ENCODE data around the gene AGK. TPM values are rescaled to one million over a fixed set of nuclear protein-coding genes. Genes with fewer than 3 reads are reported as not detected.

Gene AGK
- total and polyA plus RNA-seq, 2 experiments from 2014 or later = 25.6 to 30.8 TPM

DNA sequence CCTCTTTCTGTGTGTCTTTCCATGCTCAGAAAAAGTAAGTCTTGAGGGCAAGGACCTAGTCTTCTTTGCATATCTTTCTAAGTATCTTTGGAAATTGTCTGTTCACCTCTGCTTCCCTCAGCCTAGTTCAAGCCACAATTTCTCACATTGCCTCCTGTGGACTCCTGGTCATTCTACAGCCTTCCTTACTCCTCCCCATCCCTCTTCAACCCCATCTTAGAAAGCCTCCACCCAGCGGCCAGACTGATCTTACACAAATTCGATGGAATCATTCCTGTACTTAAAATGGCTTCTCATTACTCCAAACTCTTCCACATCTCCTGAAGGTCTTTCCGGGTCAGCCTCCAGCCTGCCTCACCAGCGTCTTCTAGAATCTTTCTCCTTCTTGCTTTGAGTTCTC is 24.1 kb upstream of the AGK start:
- Histone ChIP-seq H3K4me3 (no peak overlapping the region), H3K4me1 (ENCODE audit: low read depth) (no peaks in the 10 kb centered on the region), H3K9me3 (ENCODE audit: low read depth) (no peaks in the 10 kb centered on the region), H3K27ac (no peak overlapping the region), H3K36me3 (no peaks in the 10 kb centered on the region), H3K27me3 (no peaks in the 10 kb centered on the region)
- no peak for DNase-seq (ENCODE audit: low read depth in 1 of 2, low spot score in 1 of 2)
- TF ChIP-seq, protein P1, sequence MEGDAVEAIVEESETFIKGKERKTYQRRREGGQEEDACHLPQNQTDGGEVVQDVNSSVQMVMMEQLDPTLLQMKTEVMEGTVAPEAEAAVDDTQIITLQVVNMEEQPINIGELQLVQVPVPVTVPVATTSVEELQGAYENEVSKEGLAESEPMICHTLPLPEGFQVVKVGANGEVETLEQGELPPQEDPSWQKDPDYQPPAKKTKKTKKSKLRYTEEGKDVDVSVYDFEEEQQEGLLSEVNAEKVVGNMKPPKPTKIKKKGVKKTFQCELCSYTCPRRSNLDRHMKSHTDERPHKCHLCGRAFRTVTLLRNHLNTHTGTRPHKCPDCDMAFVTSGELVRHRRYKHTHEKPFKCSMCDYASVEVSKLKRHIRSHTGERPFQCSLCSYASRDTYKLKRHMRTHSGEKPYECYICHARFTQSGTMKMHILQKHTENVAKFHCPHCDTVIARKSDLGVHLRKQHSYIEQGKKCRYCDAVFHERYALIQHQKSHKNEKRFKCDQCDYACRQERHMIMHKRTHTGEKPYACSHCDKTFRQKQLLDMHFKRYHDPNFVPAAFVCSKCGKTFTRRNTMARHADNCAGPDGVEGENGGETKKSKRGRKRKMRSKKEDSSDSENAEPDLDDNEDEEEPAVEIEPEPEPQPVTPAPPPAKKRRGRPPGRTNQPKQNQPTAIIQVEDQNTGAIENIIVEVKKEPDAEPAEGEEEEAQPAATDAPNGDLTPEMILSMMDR (IDR thresholded peaks at IDR 0.05; ENCODE audit: low read depth, low read length) = no peak

DNA sequence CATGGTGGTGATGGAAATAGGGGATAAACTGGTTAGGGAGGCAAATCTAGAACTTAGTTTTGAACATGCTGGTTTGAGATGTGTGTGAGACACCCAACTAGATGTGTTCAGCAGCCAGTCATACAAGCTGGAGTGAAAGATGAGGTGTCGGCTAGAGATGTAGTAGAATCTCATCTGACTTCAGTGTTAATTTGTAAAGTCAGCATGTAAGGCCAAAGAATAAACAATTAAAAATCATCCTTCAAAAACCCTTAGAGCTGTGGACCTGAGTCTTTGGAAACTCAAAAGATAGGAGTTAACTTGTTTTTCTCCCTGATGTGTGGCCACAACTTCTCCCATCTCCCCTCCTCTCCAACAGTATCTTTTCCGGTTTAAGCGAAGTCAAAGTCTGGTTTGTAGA is 22.8 kb upstream of the AGK start:
- H3K27me3 ChIP-seq = no peaks in the 10 kb centered on the region
- TF ChIP-seq, protein P1 (IDR thresholded peaks at IDR 0.05; ENCODE audit: low read depth, low read length) = no peak
- no peak for DNase-seq (ENCODE audit: low read depth in 1 of 2, low spot score in 1 of 2)
- H3K27ac ChIP-seq = no peak overlapping the region
- H3K36me3 ChIP-seq = no peaks in the 10 kb centered on the region
- no peaks in the 10 kb centered on the region for H3K4me1 ChIP-seq (ENCODE audit: low read depth)
- H3K4me3 ChIP-seq = no peak overlapping the region
- H3K9me3 ChIP-seq (ENCODE audit: low read depth) = no peaks in the 10 kb centered on the region

DNA sequence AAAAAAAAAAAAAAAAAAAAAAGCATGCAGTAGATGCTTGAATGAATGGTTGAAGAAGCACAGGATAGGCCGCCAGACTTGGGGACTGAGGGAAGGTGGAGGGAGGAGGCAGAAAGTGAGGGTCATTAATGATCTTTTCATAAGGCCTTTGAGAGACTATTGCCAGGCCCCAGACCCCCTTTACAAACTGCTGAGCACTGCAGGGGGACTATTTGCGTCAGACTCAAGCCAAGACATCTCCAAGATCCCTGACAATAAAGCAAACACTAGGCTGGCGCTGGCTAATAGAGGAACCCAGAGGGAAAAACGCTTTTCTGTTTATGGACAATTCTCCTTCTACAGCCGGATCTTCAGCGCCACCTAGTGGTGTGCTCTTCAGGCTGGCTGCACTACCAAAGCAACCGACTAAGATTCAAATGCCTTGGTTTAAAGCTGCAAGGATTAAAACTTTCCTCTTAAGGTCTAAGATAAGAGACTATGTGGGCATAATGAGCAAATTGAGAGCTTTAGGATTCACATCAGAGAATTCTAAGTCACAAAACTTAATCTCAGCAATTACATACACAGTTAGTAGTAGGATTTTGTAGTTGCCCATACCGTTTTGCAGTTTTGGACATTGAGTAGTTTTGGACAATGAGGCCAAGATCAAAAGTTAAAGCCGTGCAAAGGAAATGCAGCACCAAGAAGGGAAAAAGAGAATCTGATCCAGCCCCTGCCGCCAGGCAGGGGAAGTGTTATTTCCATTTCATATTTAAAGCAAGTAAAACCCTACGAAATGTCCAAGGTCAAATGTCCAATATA is 17.9 kb upstream of the AGK start:
- TF ChIP-seq, protein P1 (IDR thresholded peaks at IDR 0.05; ENCODE audit: low read depth, low read length) = peak; percentile 98
- Histone ChIP-seq H3K4me3 (no peak overlapping the region), H3K27ac (no peak overlapping the region), H3K36me3 (no peaks in the 10 kb centered on the region), H3K27me3 (no peaks in the 10 kb centered on the region), H3K4me1 (ENCODE audit: low read depth) (peaks cover 9% of the 10 kb centered on the region), H3K9me3 (ENCODE audit: low read depth) (no peaks in the 10 kb centered on the region)
- DNase-seq (ENCODE audit: low read depth in 1 of 2, low spot score in 1 of 2) = peak; percentile 88 to 90

DNA sequence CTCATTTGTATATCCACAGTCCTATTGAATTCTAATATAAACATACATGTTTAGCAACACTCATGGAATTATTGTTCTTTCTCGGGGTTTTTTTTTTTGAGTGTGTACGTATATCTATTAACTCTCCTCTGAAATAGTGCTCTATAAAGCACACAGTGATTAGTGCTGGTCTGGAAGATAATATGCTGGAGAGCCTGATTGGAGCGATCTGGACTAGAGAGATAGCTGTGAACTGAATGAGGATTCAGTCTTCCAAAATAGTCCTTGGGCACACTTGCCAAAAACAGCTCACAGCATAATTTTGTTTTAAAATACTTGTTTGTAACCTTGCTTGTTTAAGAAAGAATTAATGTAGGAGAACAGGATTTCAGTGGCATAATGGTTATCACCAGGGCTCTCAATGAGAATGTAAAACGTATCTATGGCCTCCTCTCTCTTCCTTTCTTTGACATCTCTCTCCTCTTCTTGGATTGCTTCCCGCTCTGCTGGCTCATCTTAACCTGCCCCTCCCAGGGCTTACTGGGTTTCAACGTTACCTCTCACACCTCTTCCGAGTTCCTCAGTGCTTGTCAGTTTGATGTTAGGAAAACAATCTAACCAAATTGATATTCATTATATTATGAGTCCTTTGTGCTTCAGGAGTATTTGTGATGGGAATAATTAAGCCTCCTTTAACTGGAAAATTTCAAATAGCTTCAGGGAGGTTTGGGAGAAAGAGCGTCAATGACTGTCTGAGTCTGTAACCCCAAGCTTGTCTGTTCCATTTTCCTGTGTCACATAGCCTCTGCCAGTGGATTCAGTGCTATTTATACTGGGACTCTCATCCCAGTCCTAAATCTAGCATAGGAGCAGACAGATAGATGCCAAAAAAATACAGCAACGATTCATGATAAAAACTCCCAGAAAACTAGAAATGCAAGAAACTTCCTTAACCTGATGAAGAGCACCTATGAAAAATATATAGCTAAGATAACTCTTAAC is 16.2 kb upstream of the AGK start:
- Histone ChIP-seq H3K4me1 (ENCODE audit: low read depth) (peaks cover 9% of the 10 kb centered on the region), H3K27ac (no peak overlapping the region), H3K36me3 (no peaks in the 10 kb centered on the region), H3K27me3 (no peaks in the 10 kb centered on the region), H3K9me3 (ENCODE audit: low read depth) (no peaks in the 10 kb centered on the region), H3K4me3 (no peak overlapping the region)
- DNase-seq (ENCODE audit: low read depth in 1 of 2, low spot score in 1 of 2) = no peak
- TF ChIP-seq, protein P1 (IDR thresholded peaks at IDR 0.05; ENCODE audit: low read depth, low read length) = no peak

DNA sequence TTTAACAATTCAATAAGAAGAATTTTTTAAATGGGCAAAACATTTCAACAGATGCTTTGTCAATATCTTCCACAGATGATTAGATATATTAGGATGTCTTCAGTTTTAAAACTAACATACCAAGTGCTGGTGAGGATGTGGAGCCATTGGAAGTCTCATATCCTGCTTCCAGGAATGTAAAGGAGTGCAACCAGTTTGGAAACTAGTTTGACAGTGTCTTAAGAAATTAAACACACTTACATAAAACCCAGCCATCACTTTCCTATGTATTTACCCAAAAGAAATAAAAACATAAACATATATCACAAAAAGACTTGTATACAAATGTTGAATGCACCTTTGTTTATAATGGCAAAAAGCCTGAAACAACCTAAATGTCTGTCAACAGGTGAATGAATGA is 13.3 kb upstream of the AGK start:
- TF ChIP-seq, protein P1 (IDR thresholded peaks at IDR 0.05; ENCODE audit: low read depth, low read length) = no peak
- H3K27ac ChIP-seq = no peak overlapping the region
- peaks cover 9% of the 10 kb centered on the region for H3K4me1 ChIP-seq (ENCODE audit: low read depth)
- DNase-seq (ENCODE audit: low read depth in 1 of 2, low spot score in 1 of 2) = no peak
- H3K27me3 ChIP-seq = no peaks in the 10 kb centered on the region
- H3K4me3 ChIP-seq = no peak overlapping the region
- no peaks in the 10 kb centered on the region for H3K36me3 ChIP-seq
- H3K9me3 ChIP-seq (ENCODE audit: low read depth) = no peaks in the 10 kb centered on the region

All from cardiac muscle cell (in vitro differentiated cells and primary cell).